HCT116 (cell line): ENCODE results near the gene PTBP1. TPM values are rescaled to one million over a fixed set of nuclear protein-coding genes. Genes with fewer than 3 reads are reported as not detected.

Source experiments
- ATAC-seq: fragments of 200-7000 bp; cut with Tn5 transposase; 2 replicates; pipeline ENCODE4 v1.9.1; 2020; ENCODE audit warnings: mild to moderate bottlenecking, moderate library complexity
- BruUV-seq: library from RNA; stranded (reverse); fragments of 400-500 nt; replicated peaks from 2 replicates; lab custom pipeline; 2021; lab: Mats Ljungman, UMichigan
- CTCF ChIA-PET: fragments of 300-600 bp; sonication (Branson Sonifier 250); formaldehyde crosslinking; loops from one replicate; lab custom pipeline; 2021; ENCODE audit warnings: antibody characterized with exemption; lab: Charles Lee
- POLR2A ChIA-PET: fragments of 300-600, 350-600 bp; sonication (Branson Sonifier 250); formaldehyde crosslinking; loops from one replicate; lab custom pipeline; 2021; ENCODE audit warnings: antibody characterized with exemption; lab: Charles Lee
- RAD21 ChIA-PET, 2 experiments: fragments of 300-600 bp; sonication (Branson Sonifier 250); formaldehyde crosslinking; loops; one replicate each; lab custom pipeline; 2023; ENCODE audit warnings: low total read pairs in 2 of 2; ENCODE audit not compliant: uncharacterized antibody in 2 of 2, unreplicated experiment in 2 of 2, low non-redundant PET in 1 of 2; lab: Charles Lee
- DNase-seq: peaks from one replicate; pipeline ENCODE4 v3.0.0-alpha.2; 2010; ENCODE audit warnings: low read depth, low spot score
- H2AFZ ChIP-seq: fragments of 200-600 bp; shearing (Covaris generic), sonication (generic); 2 replicates; pipeline ENCODE4 v1.6.1; 2017; ENCODE audit warnings: low read depth, mixed run types, mixed read lengths, antibody characterized with exemption, low read length; ENCODE audit not compliant: poor library complexity, severe bottlenecking
- H3K27ac ChIP-seq: 2 replicates; pipeline ENCODE4 v1.5.1; 2012; ENCODE audit warnings: low read depth, low read length
- H3K27me3 ChIP-seq: fragments of 200-600 bp; sonication (generic); 2 replicates; pipeline ENCODE4 v1.6.1; 2016; ENCODE audit warnings: mixed run types, low read length, mixed read lengths; ENCODE audit not compliant: insufficient read depth
- H3K36me3 ChIP-seq, 2 experiments: fragments of 200-500 bp in 1 of 2; fragments of 200-600 bp in 1 of 2; sonication (Bioruptor generic) in 1 of 2; sonication (generic) in 1 of 2; 2 replicates each; pipeline versions ENCODE4 v1.5.1 to v1.6.1; 2014 to 2016; ENCODE audit warnings: low read length in 2 of 2, inconsistent platforms in 1 of 2, mixed read lengths in 1 of 2, mixed run types in 1 of 2; ENCODE audit not compliant: insufficient read depth in 2 of 2, control insufficient read depth in 1 of 2
- H3K4me1 ChIP-seq, 2 experiments: fragments of 200-600 bp in 1 of 2; sonication (generic) in 1 of 2; 2 replicates each; pipeline versions ENCODE4 v1.5.1 to v1.6.1; 2012 to 2017; ENCODE audit warnings: low read length in 2 of 2, inconsistent platforms in 1 of 2, mild to moderate bottlenecking in 1 of 2, mixed read lengths in 1 of 2, mixed run types in 1 of 2, moderate library complexity in 1 of 2; ENCODE audit not compliant: insufficient read depth in 2 of 2, control insufficient read depth in 1 of 2
- H3K4me2 ChIP-seq: fragments of 200-600 bp; sonication (generic); 2 replicates; pipeline ENCODE4 v1.6.1; 2017; ENCODE audit warnings: mixed run types, low read length, mixed read lengths
- H3K4me3 ChIP-seq, 2 experiments: fragments of 200-600 bp in 1 of 2; sonication (generic) in 1 of 2; replicated peaks in 1 of 2; 2 replicates each; pipeline ENCODE4 v1.5.1; 2011 to 2016; ENCODE audit warnings: low read length in 2 of 2, control low read depth in 1 of 2, low read depth in 1 of 2, mild to moderate bottlenecking in 1 of 2, mixed read lengths in 1 of 2, mixed run types in 1 of 2
- H3K79me2 ChIP-seq: fragments of 200-600 bp; sonication (generic); 2 replicates; pipeline ENCODE4 v1.6.1; 2017; ENCODE audit warnings: mild to moderate bottlenecking, mixed run types, low read length, moderate library complexity, mixed read lengths; ENCODE audit not compliant: insufficient read depth
- H3K9ac ChIP-seq: fragments of 200-600 bp; sonication (generic); 2 replicates; pipeline ENCODE4 v1.6.1; 2016; ENCODE audit warnings: low read length, mixed read lengths
- H3K9me2 ChIP-seq: fragments of 200-600 bp; sonication (generic), shearing (Covaris generic); 2 replicates; pipeline ENCODE4 v1.6.1; 2017; ENCODE audit warnings: mixed run types, mild to moderate bottlenecking, moderate library complexity; ENCODE audit not compliant: insufficient read depth
- H3K9me3 ChIP-seq, 2 experiments: fragments of 200-500 bp in 1 of 2; fragments of 200-600 bp in 1 of 2; sonication (Bioruptor generic) in 1 of 2; sonication (generic) in 1 of 2; 2 replicates each; pipeline ENCODE4 v1.6.1; 2014 to 2017; ENCODE audit warnings: low read length in 2 of 2, mixed read lengths in 2 of 2, inconsistent platforms in 1 of 2, low read depth in 1 of 2, mild to moderate bottlenecking in 1 of 2, mixed run types in 1 of 2, moderate library complexity in 1 of 2; ENCODE audit not compliant: control insufficient read depth in 1 of 2, insufficient read depth in 1 of 2
- H4K20me1 ChIP-seq: fragments of 200-600 bp; sonication (generic), shearing (Covaris generic); 2 replicates; pipeline ENCODE4 v1.6.1; 2017; ENCODE audit warnings: mixed run types, mild to moderate bottlenecking, moderate library complexity; ENCODE audit not compliant: insufficient read depth
- ATF3 ChIP-seq: IDR thresholded peaks from 2 replicates; pipeline ENCODE4 v1.6.1; 2012
- CBX3 ChIP-seq: IDR thresholded peaks from 2 replicates; pipeline ENCODE4 v1.6.1; 2012; ENCODE audit warnings: low read depth
- CEBPB ChIP-seq: IDR thresholded peaks from 2 replicates; pipeline ENCODE4 v1.6.1; 2012; ENCODE audit warnings: low read depth
- CTCF ChIP-seq, 3 experiments: fragments of 200-600 bp in 1 of 3; sonication (generic) in 1 of 3; IDR thresholded peaks in 2 of 3; conservative IDR thresholded peaks in 1 of 3; 2 replicates each; pipeline ENCODE4 v1.5.1; 2012 to 2017; ENCODE audit warnings: low read depth in 2 of 3, low read length in 2 of 3, antibody characterized with exemption in 1 of 3, borderline replicate concordance in 1 of 3, control low read depth in 1 of 3, mild to moderate bottlenecking in 1 of 3, mixed read lengths in 1 of 3, mixed run types in 1 of 3, moderate library complexity in 1 of 3; ENCODE audit not compliant: insufficient read depth in 1 of 3
- EGR1 ChIP-seq: IDR thresholded peaks from 2 replicates; pipeline ENCODE4 v1.6.1; 2012; ENCODE audit warnings: low read depth
- EZH2 ChIP-seq: fragments of 200-600 bp; sonication (generic); IDR thresholded peaks from 2 replicates; pipeline ENCODE4 v1.6.1; 2017; ENCODE audit warnings: antibody characterized with exemption, mixed run types
- EZH2phosphoT487 ChIP-seq: fragments of 200-600 bp; IDR thresholded peaks from 2 replicates; pipeline ENCODE4 v1.6.1; 2018; ENCODE audit warnings: antibody characterized with exemption, borderline replicate concordance
- JUND ChIP-seq: IDR thresholded peaks from 2 replicates; pipeline ENCODE4 v1.6.1; 2012
- MAX ChIP-seq: IDR thresholded peaks from 2 replicates; pipeline ENCODE4 v1.6.1; 2012
- POLR2AphosphoS5 ChIP-seq: IDR thresholded peaks from 2 replicates; pipeline ENCODE4 v1.6.1; 2011; ENCODE audit warnings: mild to moderate bottlenecking, low read depth, low read length, moderate library complexity
- SIN3A ChIP-seq: IDR thresholded peaks from 2 replicates; pipeline ENCODE4 v1.6.1; 2012; ENCODE audit warnings: low read depth
- SP1 ChIP-seq: IDR thresholded peaks from 2 replicates; pipeline ENCODE4 v1.6.1; 2012; ENCODE audit warnings: low read depth
- SRF ChIP-seq: IDR thresholded peaks from 2 replicates; pipeline ENCODE4 v1.6.1; 2012; ENCODE audit warnings: low read depth
- TCF7L2 ChIP-seq: IDR thresholded peaks from 2 replicates; pipeline ENCODE4 v1.7.0; 2011; ENCODE audit warnings: borderline replicate concordance, inconsistent platforms; ENCODE audit not compliant: insufficient read depth, insufficient read length; ENCODE audit errors: extremely low read depth
- YY1 ChIP-seq: IDR thresholded peaks from 2 replicates; pipeline ENCODE4 v1.6.1; 2011; ENCODE audit warnings: low read length, low read depth, moderate library complexity, mild to moderate bottlenecking; ENCODE audit not compliant: insufficient replicate concordance; ENCODE audit errors: extremely low read depth
- ZFX ChIP-seq: fragments of 450-650 bp; IDR thresholded peaks from 2 replicates; pipeline ENCODE4 v1.6.1; 2017
- ZNF274 ChIP-seq: fragments of 200-500 bp; sonication (Bioruptor generic); IDR thresholded peaks from 2 replicates; pipeline ENCODE4 v1.6.1; 2014; ENCODE audit warnings: mild to moderate bottlenecking, low read depth, low read length, inconsistent platforms
- intact Hi-C: fragments of 100-400 bp; cut with micrococcal nuclease; formaldehyde crosslinking; loops from 2 replicates; pipeline ENCODE4 v1.10.0; 2022
- total RNA-seq: library from RNA; stranded (reverse); gene quantifications from one replicate; pipeline ENCODE4 v1.2.1, GENCODE V29; 2021; ENCODE audit not compliant: unreplicated experiment

Gene PTBP1
- total RNA-seq, 1 experiment from 2014 or later = 676 TPM

- peak in 1 of 3 experiments; percentile 16; a peak in 1 of 6 replicates for TF ChIP-seq CTCF (IDR thresholded peaks at IDR 0.05 in 2 of 3, conservative IDR thresholded peaks at IDR 0.05 in 1 of 3; ENCODE audit: borderline replicate concordance in 1 of 3, insufficient read depth in 1 of 3, low read depth in 2 of 3, low read length in 2 of 3)
- TF ChIP-seq CEBPB = no peak
- no peak for TF ChIP-seq ZNF274
- no peak for TF ChIP-seq JUND
- peak; percentile 43 for TF ChIP-seq TCF7L2
Measured at GRCh38 chr19:796692-797527, at the start of gene PTBP1 (continued).

- H3K27me3 ChIP-seq = no peaks in the 10 kb centered on the region
- H3K36me3 ChIP-seq = no peaks in the 10 kb centered on the region
- H3K9ac ChIP-seq = no peak overlapping the region
- no peak overlapping the region for H2AFZ ChIP-seq
- H3K79me2 ChIP-seq = peaks cover 10% of the 10 kb centered on the region; the same call in 1 of the 2 replicates
- no peaks in the 10 kb centered on the region for H3K9me2 ChIP-seq
- peaks cover 19 to 30% of the 10 kb centered on the region in 2 experiments for H3K4me1 ChIP-seq
- H4K20me1 ChIP-seq = no peaks in the 10 kb centered on the region
- DNase-seq (no peak), ATAC-seq (no peak)
- BruUV-seq = no TSS peak
- H3K27ac ChIP-seq = no peak overlapping the region
- intact Hi-C loops = no loop called here
- CTCF ChIA-PET = no interaction called here
- no peak overlapping the region for H3K4me2 ChIP-seq
- peaks cover 0 to 7% of the 10 kb centered on the region in 2 experiments; a peak in 2 of 4 replicates for H3K9me3 ChIP-seq
- RAD21 ChIA-PET = no interaction called here
- POLR2A ChIA-PET = no interaction called here
- no peak overlapping the region for H3K4me3 ChIP-seq
- TF ChIP-seq SP1 (no peak), EZH2phosphoT487 (no peak), POLR2AphosphoS5 (no peak), CTCF (IDR thresholded peaks at IDR 0.05 in 2 of 3, conservative IDR thresholded peaks at IDR 0.05 in 1 of 3; ENCODE audit: borderline replicate concordance in 1 of 3, insufficient read depth in 1 of 3, low read depth in 2 of 3, low read length in 2 of 3) (no peak), EGR1 (no peak), ZFX (no peak), MAX (no peak), CBX3 (no peak), ZNF274 (no peak), EZH2 (no peak), SIN3A (no peak), YY1 (no peak), ATF3 (no peak), SRF (no peak)
Measured at GRCh38 chr19:748274-748598, 49.0 kb upstream of the PTBP1 start.
